Spleen (tissue), 7 donors: Measurements from ENCODE around the gene CXCL13.

ENCODE experiments used
- CTCF ChIP-seq, 11 experiments: fragments of 200-600 bp in 7 of 11; fragments of 450-650 bp in 4 of 11; sonication (generic) in 4 of 11; IDR thresholded peaks in 8 of 11; conservative IDR thresholded peaks in 3 of 11; 1 replicate in 7 of 11; 2 replicates in 4 of 11; pipeline versions ENCODE4 v1.4.0 to v1.8.0; 2016 to 2021; ENCODE audit warnings: antibody characterized with exemption in 11 of 11, inconsistent platforms in 4 of 11, mild to moderate bottlenecking in 1 of 11
- POLR2AphosphoS5 ChIP-seq, 3 donors: sonication (generic); formaldehyde crosslinking; IDR thresholded peaks; one replicate each; pipeline ENCODE4 v1.5.1; 2017; ENCODE audit warnings: antibody characterized with exemption in 3 of 3
- donor health status: DM: no; HTN: no; CAD: no; lungs with moderate emphysema.
- donor health status: DM: no; HTN: no; CAD: no.
- donor health status: DM: no; HTN: no; CAD: no.

DNA sequence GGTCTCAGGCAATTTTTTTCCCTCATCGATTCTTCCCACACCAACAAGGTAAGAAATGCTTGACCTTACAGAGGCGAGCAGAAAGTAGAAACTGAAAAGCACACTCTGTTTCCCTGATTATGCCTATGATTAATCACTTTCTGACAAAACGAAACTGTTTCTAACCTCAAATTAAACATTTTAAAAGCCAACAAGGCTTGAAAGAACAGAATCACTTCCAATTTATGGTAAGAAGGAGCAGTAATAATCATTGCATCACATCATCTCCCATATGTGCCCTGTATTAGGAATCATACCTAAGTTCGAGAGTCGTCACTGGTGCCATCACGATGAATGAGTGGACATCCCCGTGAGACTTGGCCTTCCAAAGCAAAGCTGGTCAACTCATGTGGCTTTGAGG, 12.5 kb upstream of the CXCL13 start:
- TF ChIP-seq CTCF (IDR thresholded peaks at IDR 0.05 in 8 of 11, conservative IDR thresholded peaks at IDR 0.05 in 3 of 11) (no peak), POLR2AphosphoS5 (IDR thresholded peaks at IDR 0.05) (no peak)
